Measurements from ENCODE around the gene HIPK3. TPM values are rescaled to one million over a fixed set of nuclear protein-coding genes. Genes with fewer than 3 reads are reported as not detected.

Gene HIPK3
- total RNA-seq, 1 experiment from 2014 or later = 68.5 TPM

DNA sequence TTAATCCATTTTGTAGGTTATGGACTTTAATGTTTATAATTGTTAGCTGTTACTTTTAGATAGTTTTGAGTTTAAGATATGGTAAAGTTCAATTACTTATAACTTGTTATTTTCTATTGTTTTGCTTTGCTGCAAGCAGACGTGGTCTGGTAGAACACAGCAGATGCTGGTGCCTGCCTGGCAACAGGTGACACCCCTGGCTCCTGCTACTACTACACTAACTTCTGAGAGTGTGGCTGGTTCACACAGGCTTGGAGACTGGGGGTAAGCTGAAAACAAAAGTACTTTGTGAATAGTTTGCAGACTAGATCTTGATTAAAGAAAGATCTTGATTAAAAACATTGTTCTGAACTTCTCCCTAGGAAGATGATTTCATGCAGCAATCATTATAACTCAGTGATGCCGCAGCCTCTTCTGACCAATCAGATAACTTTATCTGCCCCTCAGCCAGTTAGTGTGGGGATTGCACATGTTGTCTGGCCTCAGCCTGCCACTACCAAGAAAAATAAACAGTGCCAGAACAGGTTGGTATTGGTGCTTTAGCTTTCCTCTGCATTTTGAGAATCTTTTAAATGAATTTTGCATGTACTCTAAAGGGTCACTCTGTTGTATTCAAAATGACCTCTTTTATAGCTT lies 90.4 kb downstream of the HIPK3 start:
- Histone ChIP-seq H3K27me3 (replicated peaks; ENCODE audit: control insufficient read depth, insufficient read depth, low read length) (no peaks in the 10 kb centered on the region), H3K36me3 (ENCODE audit: control insufficient read depth, insufficient read depth, low read length) (peaks cover 4% of the 10 kb centered on the region), H3K4me3 (ENCODE audit: low read depth, low read length) (no peak overlapping the region), H3K9me3 (no peaks in the 10 kb centered on the region), H3K4me1 (no peaks in the 10 kb centered on the region)
- H3K4me1 Mint-ChIP-seq (ENCODE audit: low read depth, unreplicated experiment) = no peaks in the 10 kb centered on the region
- H3K4me3 Mint-ChIP-seq (ENCODE audit: unreplicated experiment) = no peak overlapping the region
- no peak overlapping the region for H3K27ac Mint-ChIP-seq (ENCODE audit: unreplicated experiment)
- ChIA-PET CTCF (interaction anchor here (0.7 kb wide), 1 partner anchor 250 kb away, joined by 3 read pairs; no protein-coding TSS in a partner anchor), POLR2A (no interaction called here)
- H3K36me3 Mint-ChIP-seq (ENCODE audit: insufficient read depth, unreplicated experiment) = peaks cover 41% of the 10 kb centered on the region
- H3K9me3 Mint-ChIP-seq (ENCODE audit: unreplicated experiment) = no peaks in the 10 kb centered on the region
- no TSS peak for BruUV-seq (replicated peaks)
- intact Hi-C loops (cut with micrococcal nuclease; ENCODE audit: unreplicated experiment) = no loop called here
- DNase-seq = no peak
- no peaks in the 10 kb centered on the region for H3K27me3 Mint-ChIP-seq (ENCODE audit: insufficient read depth, unreplicated experiment)
- TF ChIP-seq, protein P1, sequence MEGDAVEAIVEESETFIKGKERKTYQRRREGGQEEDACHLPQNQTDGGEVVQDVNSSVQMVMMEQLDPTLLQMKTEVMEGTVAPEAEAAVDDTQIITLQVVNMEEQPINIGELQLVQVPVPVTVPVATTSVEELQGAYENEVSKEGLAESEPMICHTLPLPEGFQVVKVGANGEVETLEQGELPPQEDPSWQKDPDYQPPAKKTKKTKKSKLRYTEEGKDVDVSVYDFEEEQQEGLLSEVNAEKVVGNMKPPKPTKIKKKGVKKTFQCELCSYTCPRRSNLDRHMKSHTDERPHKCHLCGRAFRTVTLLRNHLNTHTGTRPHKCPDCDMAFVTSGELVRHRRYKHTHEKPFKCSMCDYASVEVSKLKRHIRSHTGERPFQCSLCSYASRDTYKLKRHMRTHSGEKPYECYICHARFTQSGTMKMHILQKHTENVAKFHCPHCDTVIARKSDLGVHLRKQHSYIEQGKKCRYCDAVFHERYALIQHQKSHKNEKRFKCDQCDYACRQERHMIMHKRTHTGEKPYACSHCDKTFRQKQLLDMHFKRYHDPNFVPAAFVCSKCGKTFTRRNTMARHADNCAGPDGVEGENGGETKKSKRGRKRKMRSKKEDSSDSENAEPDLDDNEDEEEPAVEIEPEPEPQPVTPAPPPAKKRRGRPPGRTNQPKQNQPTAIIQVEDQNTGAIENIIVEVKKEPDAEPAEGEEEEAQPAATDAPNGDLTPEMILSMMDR (IDR thresholded peaks at IDR 0.05; ENCODE audit: insufficient read depth in 1 of 2, low read depth in 1 of 2, low read length in 1 of 2, severe bottlenecking in 1 of 2, unreplicated experiment in 1 of 2) = no peak

DNA sequence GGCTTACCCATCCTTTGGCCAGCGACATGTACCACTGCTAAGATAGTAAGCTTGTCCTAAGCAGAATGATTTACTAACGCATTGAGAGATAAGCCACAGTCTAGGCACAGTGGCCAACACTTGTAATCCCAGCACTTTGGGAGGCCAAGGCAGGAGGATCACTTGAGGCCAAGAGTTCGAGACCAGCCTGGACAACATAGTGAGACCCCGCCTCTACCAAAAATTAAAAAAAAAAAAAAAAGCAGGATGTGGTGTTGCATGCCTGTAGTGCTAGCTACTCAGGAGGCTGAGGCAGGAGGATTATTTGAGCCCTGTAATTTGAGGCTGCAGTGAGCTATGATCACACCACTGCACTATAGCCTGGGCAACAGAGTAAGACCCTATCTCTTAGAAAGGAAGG lies 93.1 kb downstream of the HIPK3 start:
- Mint-ChIP-seq H3K27ac (ENCODE audit: unreplicated experiment) (no peak overlapping the region), H3K9me3 (ENCODE audit: unreplicated experiment) (no peaks in the 10 kb centered on the region), H3K4me3 (ENCODE audit: unreplicated experiment) (no peak overlapping the region), H3K36me3 (ENCODE audit: insufficient read depth, unreplicated experiment) (peaks cover 54% of the 10 kb centered on the region), H3K27me3 (ENCODE audit: insufficient read depth, unreplicated experiment) (no peaks in the 10 kb centered on the region), H3K4me1 (ENCODE audit: low read depth, unreplicated experiment) (no peaks in the 10 kb centered on the region)
- TF ChIP-seq, protein P1 (IDR thresholded peaks at IDR 0.05; ENCODE audit: insufficient read depth in 1 of 2, low read depth in 1 of 2, low read length in 1 of 2, severe bottlenecking in 1 of 2, unreplicated experiment in 1 of 2) = no peak
- Histone ChIP-seq H3K36me3 (ENCODE audit: control insufficient read depth, insufficient read depth, low read length) (peaks cover 6% of the 10 kb centered on the region), H3K9me3 (no peaks in the 10 kb centered on the region), H3K4me3 (ENCODE audit: low read depth, low read length) (no peak overlapping the region), H3K4me1 (no peaks in the 10 kb centered on the region), H3K27me3 (replicated peaks; ENCODE audit: control insufficient read depth, insufficient read depth, low read length) (no peaks in the 10 kb centered on the region)
- no peak for DNase-seq
- BruUV-seq (replicated peaks) = no TSS peak
- CTCF ChIA-PET = no interaction called here
- POLR2A ChIA-PET = no interaction called here
- intact Hi-C loops (cut with micrococcal nuclease; ENCODE audit: unreplicated experiment) = no loop called here

DNA sequence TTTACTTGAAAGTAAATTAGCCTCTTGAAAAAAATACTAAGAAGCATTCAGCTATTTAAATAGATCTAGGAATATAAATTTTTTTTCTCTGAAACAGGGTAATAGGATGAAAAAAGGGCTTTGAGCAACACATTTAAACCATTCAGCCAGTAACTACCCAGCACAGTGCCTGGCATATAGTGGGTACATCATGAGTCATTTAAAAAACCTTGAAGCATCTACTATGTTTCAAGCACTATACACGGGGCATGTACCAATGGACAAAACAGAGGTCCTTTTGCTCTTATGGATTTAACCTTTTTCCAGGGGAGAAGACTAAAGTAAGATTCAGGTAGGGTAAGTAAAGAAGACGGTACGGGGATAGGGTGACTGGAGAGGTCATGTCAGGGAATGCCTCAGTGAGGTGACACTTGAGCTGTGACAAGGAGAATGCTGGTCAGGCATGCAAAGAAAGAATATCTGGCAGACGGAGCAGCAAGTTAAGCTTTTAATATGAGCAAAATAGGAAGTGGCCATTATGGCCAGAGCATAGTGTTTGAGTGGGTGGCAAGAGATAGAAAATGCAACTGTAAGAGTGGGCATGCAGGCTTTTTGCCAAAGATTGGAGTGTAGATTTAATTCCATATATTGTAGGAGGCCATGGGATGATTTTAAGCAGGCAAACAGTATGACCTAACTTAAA lies 101.1 kb downstream of the HIPK3 start:
- Mint-ChIP-seq H3K27me3 (ENCODE audit: insufficient read depth, unreplicated experiment) (no peaks in the 10 kb centered on the region), H3K36me3 (ENCODE audit: insufficient read depth, unreplicated experiment) (peaks cover 12% of the 10 kb centered on the region), H3K27ac (ENCODE audit: unreplicated experiment) (no peak overlapping the region), H3K9me3 (ENCODE audit: unreplicated experiment) (no peaks in the 10 kb centered on the region), H3K4me3 (ENCODE audit: unreplicated experiment) (no peak overlapping the region), H3K4me1 (ENCODE audit: low read depth, unreplicated experiment) (no peaks in the 10 kb centered on the region)
- intact Hi-C loops (cut with micrococcal nuclease; ENCODE audit: unreplicated experiment) = no loop called here
- H3K9me3 ChIP-seq = no peaks in the 10 kb centered on the region
- no TSS peak for BruUV-seq (replicated peaks)
- DNase-seq = no peak
- ChIA-PET CTCF (no interaction called here), POLR2A (no interaction called here)
- TF ChIP-seq, protein P1 (IDR thresholded peaks at IDR 0.05; ENCODE audit: insufficient read depth in 1 of 2, low read depth in 1 of 2, low read length in 1 of 2, severe bottlenecking in 1 of 2, unreplicated experiment in 1 of 2) = no peak
- H3K4me3 ChIP-seq (ENCODE audit: low read depth, low read length) = no peak overlapping the region
- H3K4me1 ChIP-seq = no peaks in the 10 kb centered on the region
- H3K27me3 ChIP-seq (replicated peaks; ENCODE audit: control insufficient read depth, insufficient read depth, low read length) = no peaks in the 10 kb centered on the region
- peaks cover under 1% of the 10 kb centered on the region for H3K36me3 ChIP-seq (ENCODE audit: control insufficient read depth, insufficient read depth, low read length)

Measured in Caco-2 (cell line).